NCI-H128 (cell line): Measurements from ENCODE around the gene ZBTB7C.

Experiments
- DNase-seq: peaks from one replicate; lab custom pipeline; 2025; ENCODE audit not compliant: unreplicated experiment; lab: John Stamatoyannopoulos, UW

Gene ZBTB7C

GRCh38 chr18:47983946-47984345, 425.2 kb downstream of the ZBTB7C start:
- DNase-seq = no peak

GRCh38 chr18:47983055-47983454, 426.1 kb downstream of the ZBTB7C start:
- no peak for DNase-seq

GRCh38 chr18:47981830-47982229, 427.4 kb downstream of the ZBTB7C start:
- DNase-seq = no peak

- no peak for DNase-seq
Observed at GRCh38 chr18:47981320-47981719, 427.9 kb downstream of the ZBTB7C start.

- no peak for DNase-seq
Observed at GRCh38 chr18:47979611-47980200, 429.5 kb downstream of the ZBTB7C start.

GRCh38 chr18:47978603-47979002, 430.6 kb downstream of the ZBTB7C start:
- no peak for DNase-seq

GRCh38 chr18:47978141-47978540, 431.0 kb downstream of the ZBTB7C start:
- no peak for DNase-seq
